Hepatocyte (in vitro differentiated cells): ENCODE measurements around the gene NEDD4L.

Experiments
- EZH2 ChIP-seq: fragments of 200-600 bp; sonication (generic); IDR thresholded peaks from 2 replicates; pipeline ENCODE4 v1.6.1; 2016; ENCODE audit warnings: antibody characterized with exemption, mild to moderate bottlenecking, borderline replicate concordance
- TF ChIP-seq, protein P1 (sequence below): fragments of 200-600 bp; sonication (generic); IDR thresholded peaks from 2 replicates; pipeline ENCODE4 v1.5.1; 2016; ENCODE audit warnings: antibody characterized with exemption, mild to moderate bottlenecking; ENCODE audit not compliant: poor library complexity

DNA sequence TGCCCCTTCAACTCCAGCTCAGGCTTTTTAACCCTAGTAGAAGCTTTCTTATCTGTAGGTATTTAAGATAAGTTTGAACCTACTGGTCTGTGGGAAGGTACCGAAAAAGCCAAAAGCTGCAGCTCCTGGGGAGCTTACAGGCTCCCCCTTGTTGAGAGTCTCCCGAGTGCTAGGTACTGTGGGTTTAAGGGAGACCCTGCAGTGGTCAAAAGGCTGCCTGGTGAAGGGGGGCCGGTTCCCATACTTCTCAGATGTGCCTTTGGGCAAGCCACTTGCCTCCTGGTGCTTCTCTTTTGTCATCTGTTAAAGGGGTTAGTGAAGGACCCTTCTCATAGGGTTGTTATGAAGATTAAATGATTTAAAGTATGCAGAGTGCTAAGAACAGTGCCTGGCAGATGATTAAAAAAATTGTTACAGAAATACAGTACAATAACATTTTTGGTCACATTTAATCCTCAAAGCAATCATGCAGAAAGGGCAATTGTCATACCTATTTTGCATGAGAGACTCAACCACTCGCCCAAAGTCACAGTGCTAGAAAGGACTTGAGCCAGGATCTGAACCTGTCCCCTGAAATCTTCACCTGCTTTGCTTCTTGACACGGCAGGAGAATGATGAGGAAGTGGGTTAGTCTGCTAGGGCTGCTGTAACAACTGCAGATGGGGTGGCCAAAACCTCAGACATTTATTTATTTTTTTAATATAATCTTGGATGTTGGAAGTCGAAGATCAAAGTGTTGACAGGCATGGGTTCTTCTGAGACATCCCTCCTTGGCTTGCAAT is 62.5 kb downstream of the NEDD4L start:
- TF ChIP-seq, protein P1, sequence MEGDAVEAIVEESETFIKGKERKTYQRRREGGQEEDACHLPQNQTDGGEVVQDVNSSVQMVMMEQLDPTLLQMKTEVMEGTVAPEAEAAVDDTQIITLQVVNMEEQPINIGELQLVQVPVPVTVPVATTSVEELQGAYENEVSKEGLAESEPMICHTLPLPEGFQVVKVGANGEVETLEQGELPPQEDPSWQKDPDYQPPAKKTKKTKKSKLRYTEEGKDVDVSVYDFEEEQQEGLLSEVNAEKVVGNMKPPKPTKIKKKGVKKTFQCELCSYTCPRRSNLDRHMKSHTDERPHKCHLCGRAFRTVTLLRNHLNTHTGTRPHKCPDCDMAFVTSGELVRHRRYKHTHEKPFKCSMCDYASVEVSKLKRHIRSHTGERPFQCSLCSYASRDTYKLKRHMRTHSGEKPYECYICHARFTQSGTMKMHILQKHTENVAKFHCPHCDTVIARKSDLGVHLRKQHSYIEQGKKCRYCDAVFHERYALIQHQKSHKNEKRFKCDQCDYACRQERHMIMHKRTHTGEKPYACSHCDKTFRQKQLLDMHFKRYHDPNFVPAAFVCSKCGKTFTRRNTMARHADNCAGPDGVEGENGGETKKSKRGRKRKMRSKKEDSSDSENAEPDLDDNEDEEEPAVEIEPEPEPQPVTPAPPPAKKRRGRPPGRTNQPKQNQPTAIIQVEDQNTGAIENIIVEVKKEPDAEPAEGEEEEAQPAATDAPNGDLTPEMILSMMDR, result no peak
- no peak for TF ChIP-seq EZH2
